Activated CD4-positive, alpha-beta T cell treated with anti-CD3 and anti-CD28 coated beads, Interleukin-2, amount 50 U/mL, for 4 hours (primary cell): ENCODE data around the gene LY6G6C.

ENCODE experiments used
- DNase-seq, 2 experiments: peaks; one replicate each; pipeline ENCODE4 v3.0.0-alpha.2; 2020

The LY6G6C gene

DNA sequence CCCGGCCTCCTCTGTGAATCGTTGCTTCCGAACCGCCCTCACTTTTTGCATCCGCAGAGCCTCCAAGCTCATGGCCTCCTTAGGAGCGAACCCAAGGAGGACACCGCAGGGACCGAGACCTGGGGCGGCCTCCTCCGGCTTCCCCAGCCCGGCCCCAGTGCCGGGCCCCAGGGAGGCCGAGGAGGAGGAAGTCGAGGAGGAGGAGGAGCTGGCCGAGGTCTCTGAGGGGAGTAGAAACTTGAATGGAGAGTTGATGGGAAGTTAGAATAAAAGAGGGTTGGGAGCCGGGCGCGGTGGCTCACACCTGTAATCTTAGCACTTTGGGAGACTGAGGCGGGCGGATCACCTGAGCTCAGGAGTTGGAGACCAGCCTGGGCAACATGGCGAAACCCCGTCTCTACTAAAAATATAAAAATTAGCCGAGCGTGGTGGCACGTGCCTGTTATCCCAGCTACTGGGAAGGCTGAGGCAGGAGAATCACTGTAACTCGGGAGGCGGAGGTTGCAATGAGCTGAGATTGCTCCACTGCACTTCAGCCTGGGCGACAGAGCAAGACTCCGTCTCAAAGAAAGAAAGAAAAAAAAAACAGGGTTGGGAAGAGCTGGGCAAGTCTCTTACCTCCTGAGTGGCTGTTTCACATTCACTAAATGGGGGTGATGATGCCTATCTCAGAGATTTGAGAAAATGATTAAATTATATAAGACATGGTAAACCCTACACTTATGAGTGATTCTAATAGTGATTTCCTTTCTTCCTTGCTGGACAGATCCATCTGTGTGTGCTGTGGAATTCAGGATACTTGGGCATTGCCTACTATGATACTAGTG lies 19.1 kb upstream of the LY6G6C start:
- no peak for DNase-seq

DNA sequence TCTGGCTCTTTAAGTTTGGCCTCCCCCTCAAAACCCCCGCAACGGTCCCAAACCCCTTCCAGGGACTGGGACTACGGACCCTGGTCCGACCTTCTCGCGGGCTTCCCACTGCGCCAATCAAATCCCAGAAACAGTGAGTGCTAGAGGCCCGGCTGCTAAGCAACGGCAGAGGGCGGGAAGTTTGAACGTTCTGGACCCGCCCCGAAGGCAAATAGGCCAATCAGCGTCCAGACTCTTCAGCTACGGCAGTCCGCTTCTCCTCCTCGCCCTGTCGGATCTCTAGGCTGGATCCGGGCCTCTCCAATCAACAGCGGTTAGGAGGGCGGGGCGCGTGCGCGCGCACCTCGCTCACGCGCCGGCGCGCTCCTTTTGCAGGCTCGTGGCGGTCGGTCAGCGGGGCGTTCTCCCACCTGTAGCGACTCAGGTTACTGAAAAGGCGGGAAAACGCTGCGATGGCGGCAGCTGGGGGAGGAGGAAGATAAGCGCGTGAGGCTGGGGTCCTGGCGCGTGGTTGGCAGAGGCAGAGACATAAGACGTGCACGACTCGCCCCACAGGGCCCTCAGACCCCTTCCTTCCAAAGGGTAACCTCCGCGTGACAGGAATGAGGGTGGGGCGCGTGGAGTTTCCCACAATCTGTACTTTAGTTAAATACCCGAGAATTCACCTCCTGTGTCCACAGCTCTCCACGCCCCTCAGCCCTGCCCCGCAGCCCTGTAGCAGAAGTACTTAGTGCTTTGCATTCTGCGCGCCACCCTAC lies 18.3 kb upstream of the LY6G6C start, which contains the start of gene MSH5:
MSH5 (plus strand) TSS at position 367 of the 758 bp plus-strand sequence. CDS start 462 bp downstream, outside the sequence.
- peak; percentile 91 to 92 for DNase-seq

DNA sequence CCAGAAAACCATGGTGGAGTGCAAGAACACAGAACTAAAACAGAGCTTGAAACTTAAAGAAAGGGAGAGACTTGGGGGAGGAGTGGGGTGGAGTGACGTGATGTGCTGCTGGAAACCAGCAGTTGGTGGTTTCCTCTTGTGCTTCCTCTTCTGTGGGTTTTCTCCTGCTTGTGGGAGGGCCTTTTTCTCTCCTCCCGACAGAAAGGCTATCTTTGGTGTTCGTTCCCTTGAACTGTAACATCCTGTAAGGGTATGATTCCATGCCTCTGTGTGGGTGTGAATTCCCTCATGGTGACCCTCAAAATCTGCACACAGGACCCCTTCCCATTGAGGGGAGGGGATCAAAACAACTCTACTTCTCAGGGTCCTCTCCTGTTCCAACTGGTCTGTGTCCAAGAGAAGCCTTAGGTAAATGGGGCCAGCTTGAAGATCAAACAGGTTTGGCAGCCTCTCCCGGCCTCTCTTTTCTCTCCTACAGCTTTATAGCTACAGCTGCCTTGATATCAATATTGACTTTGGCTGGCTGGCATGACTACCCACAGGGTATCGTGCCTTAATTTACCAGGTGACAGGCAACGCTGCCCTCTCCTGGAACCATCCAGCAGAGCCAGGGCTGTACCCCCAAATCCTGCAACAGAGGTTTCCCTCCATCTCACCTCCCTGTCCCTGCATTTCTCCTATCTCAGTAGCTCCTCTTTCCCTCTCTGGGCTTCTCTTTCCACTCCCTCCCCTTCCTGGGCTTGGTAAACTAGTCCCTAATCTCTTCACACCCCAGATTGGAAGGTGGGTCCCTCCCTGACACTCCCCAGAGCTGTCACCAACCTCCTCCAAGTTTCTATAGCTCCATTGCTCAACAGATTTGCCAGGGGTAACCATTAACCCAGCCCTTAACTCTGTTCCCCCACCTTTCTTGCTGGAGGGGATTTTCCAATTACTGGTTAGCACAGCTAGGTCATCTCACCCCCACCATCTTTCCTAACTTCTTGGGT lies 16.7 kb upstream of the LY6G6C start:
- peak; percentile 54 to 55 for DNase-seq

DNA sequence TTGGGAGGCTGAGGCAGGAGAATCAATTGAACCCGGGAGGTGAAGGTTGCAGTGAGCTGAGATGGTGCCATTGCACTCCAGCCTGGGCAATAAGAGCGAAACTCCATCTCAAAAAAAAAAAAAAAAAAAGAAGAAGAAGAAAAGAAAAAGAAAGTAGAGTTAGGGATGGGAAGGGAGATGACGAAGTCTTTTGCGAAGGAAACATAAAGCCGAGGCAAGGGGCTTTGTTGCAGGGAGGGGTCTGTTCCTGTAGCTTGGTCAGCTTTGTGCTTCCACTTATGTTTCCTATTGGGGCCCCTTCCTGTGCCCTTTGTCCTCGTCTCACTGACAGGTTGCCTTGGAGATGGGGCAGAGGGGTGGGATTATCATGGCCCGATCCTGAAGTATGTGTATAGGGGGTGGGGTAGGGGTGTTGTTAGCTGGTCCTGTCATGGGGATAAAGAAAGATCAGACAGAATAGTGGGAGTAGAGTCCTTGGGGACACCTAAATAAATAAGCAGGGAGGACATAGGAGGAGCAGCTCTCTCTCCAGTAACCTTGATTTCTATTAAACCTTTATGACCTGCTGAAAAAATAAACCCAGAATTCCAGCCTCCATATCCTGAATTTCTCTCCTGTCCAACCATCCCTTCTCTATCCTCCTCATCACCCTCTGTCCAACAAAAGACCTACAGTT lies 15.9 kb upstream of the LY6G6C start:
- no peak for DNase-seq

DNA sequence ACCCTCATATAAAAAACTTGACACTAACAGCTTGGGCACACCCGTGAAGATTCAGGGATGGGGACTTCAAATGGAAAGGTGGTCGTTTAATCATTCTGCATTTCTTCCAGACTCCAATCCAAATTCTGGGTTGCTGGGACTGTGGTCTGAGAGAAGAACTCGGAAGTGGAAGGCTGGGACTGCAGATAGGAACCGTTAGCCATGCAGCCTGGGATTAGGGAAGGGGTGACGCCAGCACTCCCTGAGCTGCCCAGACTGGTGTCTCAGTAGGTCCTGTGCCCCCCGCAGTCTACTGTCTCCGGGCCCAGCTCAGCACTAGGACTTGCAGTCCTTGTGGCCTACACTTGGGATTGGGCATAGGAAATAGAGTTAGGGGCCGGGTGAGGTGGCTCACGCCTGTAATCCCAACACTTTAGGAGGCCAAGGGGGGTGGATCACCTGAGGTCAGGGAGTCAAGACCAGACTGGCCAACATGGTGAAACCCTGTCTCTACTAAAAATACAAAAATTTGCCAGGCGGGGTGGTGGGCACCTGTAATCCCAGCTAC lies 15.3 kb upstream of the LY6G6C start:
- DNase-seq = no peak

DNA sequence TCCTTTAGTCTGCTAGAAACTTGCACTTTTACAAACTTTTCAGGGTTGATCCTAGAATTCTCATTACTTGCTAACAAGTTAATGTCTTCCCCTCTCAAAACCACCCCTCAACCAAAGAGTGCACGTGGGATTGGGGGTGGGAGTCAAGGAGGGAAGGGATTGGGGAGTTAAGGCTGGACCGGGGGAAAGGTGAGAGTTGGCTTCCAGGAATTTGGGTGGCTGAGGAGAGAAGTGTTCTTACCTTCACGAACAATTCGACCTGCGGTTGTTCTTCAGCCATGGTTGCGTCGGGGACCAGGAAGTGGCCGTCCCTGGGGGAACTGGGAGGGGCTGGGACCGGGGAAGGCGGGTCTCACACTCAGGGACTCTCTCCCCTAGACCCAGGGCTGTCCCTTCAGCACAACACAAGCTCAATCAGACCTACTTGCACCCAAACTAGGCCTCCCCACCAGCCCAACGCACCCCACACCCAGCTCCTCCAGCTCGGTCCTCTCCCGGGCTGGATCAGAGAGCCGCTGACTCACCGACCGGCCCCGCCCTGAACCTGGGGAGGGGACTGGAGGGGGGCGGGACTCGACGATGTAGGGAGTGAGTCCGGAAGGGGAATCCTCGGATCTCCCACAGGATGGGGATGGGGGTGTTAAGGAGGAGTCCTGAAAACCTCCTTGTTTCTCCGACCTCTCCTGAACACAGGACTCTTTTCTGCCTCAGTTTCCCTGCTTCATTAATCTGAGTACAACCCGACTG lies 14.6 kb upstream of the LY6G6C start, which contains the start of gene CLIC1:
CLIC1 (minus strand) TSS at position 510 of the 747 bp plus-strand sequence; CDS start at position 280, 230 bp downstream.
- DNase-seq = peak; percentile 72

DNA sequence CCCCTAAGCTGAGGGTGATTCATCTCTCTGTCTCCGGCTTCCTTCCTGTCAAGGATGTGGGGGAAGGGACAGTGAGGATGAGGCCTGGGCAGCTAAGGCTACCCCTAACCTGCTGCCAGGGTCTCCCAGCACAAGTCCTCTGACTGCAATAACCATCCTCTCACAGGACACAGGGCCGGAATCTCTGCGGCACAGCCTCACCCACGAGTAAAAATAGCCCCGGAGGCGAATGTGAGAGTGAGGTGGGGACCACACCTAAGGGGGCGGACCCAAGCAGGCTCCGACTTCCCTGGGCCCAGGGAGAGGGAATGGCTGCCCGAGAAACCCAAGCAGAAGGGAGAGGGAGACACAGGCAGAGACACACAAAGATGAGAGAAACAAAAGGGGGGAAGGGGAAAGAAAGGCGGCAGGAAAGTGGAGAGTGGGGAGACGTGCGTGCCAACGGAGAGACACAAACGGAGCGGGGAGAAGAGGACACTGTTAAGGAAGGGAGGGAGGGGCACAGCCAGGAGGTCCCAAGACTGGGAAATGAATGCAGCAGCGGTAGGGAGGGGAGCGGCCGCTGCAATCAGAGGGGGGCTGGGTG lies 13.4 kb upstream of the LY6G6C start:
- DNase-seq = peak; percentile 32 to 33

DNA sequence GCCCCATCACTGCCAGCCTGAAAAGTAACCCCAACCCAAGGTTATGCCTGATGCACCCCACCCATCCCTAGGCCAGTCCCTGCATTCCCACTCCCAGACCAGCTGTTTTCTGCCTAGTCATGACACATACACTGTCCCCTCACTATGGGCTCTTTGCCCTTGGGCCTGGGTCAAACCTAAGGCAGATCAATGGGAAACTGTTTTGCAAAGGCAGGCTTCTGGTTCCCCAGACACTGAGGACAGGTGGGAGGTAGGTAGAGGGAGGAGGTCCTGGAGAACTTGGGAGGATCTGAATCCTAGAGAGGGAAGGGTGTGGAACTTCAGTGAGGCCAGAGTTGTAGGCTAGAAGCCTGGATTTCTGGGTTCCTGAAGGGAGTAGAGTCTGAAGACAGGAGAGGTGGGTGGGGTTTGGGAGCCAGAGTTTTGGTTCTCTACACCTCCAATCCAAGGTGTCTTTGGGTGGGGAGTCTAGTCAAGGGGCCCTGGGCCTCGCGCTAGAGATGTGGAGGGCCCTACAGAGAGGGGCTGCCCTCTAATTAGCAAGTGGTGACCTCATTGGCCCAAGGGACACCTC lies 12.8 kb upstream of the LY6G6C start:
- no peak for DNase-seq

DNA sequence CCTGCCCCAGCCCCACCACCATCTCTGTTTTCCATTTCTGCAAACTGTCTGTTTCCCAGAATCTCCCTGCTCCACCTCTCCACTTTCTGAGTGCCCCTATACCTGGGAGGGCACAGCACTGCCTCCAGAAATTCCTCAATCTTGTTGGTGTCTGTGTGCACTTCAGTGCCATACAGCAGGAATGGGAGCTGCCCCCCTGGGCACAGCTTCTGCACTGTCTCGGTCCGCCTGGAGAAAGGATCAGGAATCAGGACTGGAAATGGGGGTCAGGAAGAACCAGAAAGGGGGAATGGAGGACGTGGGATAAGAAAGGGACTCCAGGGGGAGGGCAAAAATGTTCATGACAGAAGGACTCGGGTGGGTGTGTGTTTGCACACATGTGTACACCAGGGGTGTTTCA lies 12.2 kb upstream of the LY6G6C start:
- no peak for DNase-seq

DNA sequence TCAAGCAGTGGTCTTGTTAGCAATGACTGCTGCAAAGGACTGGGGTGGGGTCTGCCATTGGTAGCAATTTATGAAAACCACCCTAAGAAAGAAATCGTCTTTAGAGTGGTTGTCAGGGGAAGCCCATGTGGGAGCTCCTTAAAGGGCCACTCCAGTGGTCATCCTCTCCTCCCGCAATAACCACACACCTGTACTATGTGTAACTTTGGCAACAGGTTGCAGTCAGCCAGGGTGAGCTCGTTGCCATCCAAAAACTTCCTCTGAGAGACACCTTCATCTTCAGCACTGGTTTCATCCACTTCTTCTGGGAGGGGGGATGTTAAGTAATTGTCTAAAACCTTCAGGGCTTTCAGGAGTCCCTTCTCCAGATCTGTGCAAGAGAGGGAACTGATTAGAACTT lies 10.5 kb upstream of the LY6G6C start:
- DNase-seq = no peak

DNA sequence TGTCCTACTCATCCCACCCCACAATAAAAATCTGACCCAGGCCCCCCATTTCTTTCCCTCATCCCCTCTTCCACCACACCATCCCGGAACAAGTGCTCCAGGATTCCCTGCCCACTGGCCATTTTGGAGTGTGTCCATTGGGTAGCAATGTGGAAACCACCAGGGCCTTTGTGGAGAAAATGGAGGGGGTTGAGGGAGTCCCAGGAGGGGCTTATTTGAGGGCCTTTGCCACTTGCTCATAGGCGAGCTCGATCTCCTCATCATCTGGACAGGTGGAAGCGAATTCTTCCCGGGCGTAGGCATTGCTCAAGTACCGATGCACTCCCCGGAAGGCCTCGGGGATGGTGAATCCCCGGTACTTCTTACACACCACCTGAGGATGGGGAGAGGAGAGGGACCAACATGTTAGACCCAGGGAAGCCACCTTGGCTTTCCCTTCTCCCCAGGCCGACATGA lies 9.1 kb upstream of the LY6G6C start:
- DNase-seq = no peak

DNA sequence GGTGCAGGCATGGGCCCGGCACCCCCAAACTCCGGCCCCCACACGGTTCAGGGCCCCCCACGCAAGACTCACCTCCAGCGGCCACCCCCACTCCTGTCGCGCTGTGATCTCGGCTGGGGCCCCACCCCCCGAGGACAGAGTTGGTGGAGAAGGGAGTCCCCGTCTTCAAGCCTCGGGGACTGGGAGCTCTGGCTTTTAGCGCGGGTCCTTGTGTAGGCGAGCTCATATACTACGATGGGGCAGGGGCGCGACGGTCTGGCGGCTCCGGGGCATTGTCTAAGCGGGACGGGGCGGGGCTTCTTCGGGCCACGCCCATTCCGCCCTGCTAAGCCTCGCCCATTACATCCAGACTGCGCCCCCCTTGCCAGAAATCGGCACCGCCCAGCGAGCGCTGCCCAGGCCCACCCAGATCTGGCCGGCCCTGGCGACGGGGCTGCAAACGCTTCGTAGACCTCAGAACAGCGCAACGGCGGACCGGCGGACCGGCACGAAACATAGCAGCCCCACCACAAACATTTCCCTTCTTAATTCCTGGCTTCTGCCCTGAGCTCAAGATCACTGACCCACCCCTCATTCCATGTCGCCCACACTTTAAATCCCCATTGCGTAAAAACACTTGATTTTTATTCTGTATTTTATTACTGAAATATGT lies 8.6 kb upstream of the LY6G6C start:
- DNase-seq = peak; percentile 39 to 42

DNA sequence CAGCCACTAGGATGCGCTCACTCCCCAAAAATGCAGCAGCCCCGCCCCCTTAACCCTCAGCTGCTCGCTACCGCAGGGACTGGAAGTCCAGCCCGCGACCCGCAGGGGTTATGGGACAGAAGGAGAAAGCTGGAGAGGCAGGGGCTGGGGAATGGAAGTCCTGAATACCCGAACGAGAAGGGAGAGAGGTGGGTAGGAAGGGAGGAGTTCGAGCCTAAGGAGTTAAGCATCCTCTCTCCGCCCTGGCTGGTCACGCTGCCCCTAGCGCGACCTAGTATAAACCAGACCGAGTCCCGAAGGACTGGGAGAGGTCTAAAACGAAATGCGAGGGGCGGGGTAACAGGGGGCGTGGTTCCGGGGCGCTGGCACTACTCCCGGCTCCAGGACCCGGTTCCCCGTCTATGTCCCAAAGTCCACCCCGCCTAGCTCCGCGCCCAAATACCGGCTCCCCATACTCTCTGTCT lies 8.0 kb upstream of the LY6G6C start:
- DNase-seq = peak; percentile 75 to 77

DNA sequence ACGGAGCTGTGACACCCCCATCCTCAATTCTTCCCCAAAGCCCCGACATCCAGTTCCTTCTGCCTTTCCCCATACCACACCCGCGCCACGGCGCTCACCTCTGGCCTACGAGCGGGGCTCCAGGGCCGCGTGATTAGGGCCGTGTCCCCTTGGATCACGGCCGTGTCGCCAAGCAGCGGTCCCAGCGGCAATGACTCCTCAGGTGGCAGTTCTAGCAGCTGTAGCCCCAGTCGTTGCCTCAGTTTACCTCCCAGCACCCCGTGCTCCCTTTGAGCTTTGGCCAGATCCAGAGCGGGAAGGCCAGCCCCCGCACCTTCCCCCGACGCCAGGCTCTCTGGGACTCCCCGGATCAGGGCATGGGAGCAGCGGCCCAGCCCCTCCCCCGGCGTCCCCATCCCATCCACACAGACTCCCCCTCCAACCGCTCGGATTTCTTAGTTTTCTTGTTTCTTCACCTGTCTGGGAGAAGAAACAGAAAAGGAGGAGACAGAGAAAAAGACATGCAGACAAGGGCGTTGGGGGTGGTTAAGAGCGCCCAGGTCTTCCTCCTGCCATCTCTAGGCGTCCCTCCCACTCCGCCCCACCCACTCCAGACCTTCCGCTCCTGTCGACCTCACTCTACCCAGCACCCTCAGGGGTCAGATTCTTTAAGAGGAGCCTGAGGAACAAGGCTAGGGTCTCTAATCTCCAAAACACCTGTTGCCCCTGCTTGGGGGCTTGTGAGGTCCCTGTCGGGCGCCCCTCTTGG lies 7.4 kb upstream of the LY6G6C start, which contains the start of gene DDAH2:
DDAH2 (minus strand) TSS at position 533 of the 748 bp plus-strand sequence; CDS start at position 395, 138 bp downstream.
- DNase-seq = no peak

DNA sequence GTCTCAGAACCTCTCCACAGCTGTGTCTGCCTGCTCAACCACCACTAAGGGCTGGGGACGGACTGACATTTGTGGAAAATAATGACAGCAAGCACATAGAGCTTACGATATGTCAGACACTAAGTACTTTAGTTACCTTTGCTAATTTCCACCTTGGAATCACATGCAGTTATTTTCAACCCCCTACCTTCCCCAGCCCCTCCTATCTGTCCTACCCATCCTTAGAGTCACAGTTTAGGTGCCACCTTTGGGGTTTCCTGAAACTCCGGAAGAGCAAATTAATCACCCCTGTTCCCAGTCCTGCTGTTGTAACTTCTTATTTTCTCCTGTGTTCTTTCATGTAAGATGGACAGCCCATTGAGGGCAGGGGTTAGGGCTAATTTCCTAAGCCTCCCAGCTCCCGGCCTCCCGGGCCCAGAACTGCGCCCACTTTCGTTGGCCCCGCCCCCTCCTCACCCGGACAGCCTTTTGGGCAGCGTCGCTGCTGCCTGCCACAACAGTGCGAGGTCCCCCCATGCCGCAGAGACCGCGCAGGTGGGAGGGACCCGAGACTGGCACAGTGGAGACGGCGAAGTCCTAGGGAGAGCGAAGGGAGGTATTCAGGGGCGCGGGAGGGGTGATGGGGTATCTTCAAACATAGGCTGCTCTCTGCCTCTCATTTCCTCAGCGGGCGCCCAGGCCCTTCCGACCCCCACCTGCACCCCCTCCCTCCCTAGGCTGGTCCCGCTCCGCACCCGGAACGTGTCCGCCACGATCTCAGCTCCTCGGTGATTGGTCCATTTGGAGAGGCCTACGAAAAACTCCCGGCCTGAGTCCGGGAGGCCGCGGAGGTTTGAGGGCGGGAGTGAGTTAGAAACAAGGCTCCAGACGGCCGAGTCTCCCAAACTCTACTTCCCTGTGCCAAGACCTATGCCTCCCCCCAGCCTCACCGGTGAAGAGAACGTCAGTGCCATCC lies 6.4 kb upstream of the LY6G6C start:
- no peak for DNase-seq

DNA sequence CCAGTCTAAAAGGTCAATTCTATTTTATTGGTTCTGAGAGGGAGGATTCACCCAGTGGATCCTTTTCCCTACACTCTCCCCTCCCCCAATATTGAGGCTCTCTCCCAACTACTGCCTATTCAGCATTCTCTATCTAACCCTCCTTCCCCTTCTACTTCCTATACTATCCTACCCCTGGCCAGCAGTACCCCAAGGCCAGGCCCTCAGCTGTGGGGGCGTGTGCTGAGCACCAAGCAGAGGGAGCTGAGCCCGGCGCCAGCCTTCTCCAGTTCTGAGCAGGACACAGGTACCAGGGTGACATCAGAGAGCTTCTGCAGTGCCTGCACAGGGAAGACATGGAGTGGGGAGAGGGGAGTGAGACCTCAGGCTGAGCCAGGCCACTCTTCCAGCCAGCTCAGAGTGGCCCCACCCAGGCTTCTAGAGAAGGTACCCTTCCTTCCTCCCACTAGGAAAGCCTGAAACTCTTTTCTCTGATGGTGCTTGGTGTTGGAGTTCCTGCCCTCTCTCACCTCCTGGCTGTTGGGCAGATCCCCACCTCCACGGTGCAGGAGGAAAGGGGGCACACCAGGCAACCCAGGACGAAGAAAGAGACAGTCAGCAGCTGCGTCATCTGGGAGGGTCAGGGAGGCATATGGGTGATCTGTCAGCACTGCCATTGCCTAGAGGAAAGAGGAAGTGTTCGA lies 5.6 kb upstream of the LY6G6C start:
- DNase-seq = no peak
